Karpas-422 (cell line): Measurements from ENCODE around the gene MAP3K9. TPM values are rescaled to one million over a fixed set of nuclear protein-coding genes. Genes with fewer than 3 reads are reported as not detected.
"Not testable (repeated sequence)": the region's sequence is repeated elsewhere in the genome, so short reads cannot be mapped to it uniquely, and the experiment has no call there.

ENCODE experiments used
- DNase-seq: peaks from one replicate; pipeline ENCODE4 v3.0.0-alpha.2; 2015
- H2AFZ ChIP-seq: fragments of 200-600 bp; sonication (generic); 2 replicates; pipeline ENCODE4 v1.6.1; 2014; ENCODE audit warnings: antibody characterized with exemption, low read length, mixed read lengths
- H3K27ac ChIP-seq: fragments of 200-600 bp; sonication (generic); 2 replicates; pipeline ENCODE4 v1.5.1; 2014; ENCODE audit warnings: mild to moderate bottlenecking, low read length, moderate library complexity
- H3K27me3 ChIP-seq: fragments of 200-600 bp; sonication (generic); 2 replicates; pipeline ENCODE4 v1.6.1; 2014; ENCODE audit warnings: low read length, mixed read lengths
- H3K36me3 ChIP-seq: fragments of 200-600 bp; sonication (generic); 2 replicates; pipeline ENCODE4 v1.6.1; 2014; ENCODE audit warnings: low read length, mixed read lengths; ENCODE audit not compliant: insufficient read depth
- H3K4me1 ChIP-seq: fragments of 200-600 bp; sonication (generic); 2 replicates; pipeline ENCODE4 v1.6.1; 2014; ENCODE audit warnings: mild to moderate bottlenecking, low read length, mixed read lengths
- H3K4me2 ChIP-seq: fragments of 200-600 bp; sonication (generic); 2 replicates; pipeline ENCODE4 v1.6.1; 2014; ENCODE audit warnings: low read length, low read depth, mild to moderate bottlenecking; ENCODE audit not compliant: poor library complexity, severe bottlenecking
- H3K4me3 ChIP-seq: fragments of 200-600 bp; sonication (generic); 2 replicates; pipeline ENCODE4 v1.5.1; 2014; ENCODE audit warnings: mild to moderate bottlenecking, antibody characterized with exemption, low read length, mixed read lengths
- H3K79me2 ChIP-seq: fragments of 200-600 bp; sonication (generic); 2 replicates; pipeline ENCODE4 v1.6.1; 2014; ENCODE audit warnings: mild to moderate bottlenecking, low read length, mixed read lengths
- H3K9ac ChIP-seq: fragments of 200-600 bp; sonication (generic); 2 replicates; pipeline ENCODE4 v1.6.0; 2014; ENCODE audit warnings: low read length
- H3K9me2 ChIP-seq: fragments of 200-600 bp; sonication (generic), shearing (Covaris generic); replicated peaks from 2 replicates; pipeline ENCODE4 v1.6.0; 2014; ENCODE audit warnings: mild to moderate bottlenecking, low read length, moderate library complexity; ENCODE audit not compliant: insufficient read depth
- H3K9me3 ChIP-seq: fragments of 300-700, 200-600 bp; sonication (generic); 2 replicates; pipeline ENCODE4 v1.6.1; 2014; ENCODE audit warnings: low read length, mixed read lengths
- H4K20me1 ChIP-seq: fragments of 200-600 bp; sonication (generic); 2 replicates; pipeline ENCODE4 v1.6.1; 2014; ENCODE audit warnings: mild to moderate bottlenecking, antibody characterized with exemption, low read length, low read depth; ENCODE audit not compliant: insufficient read depth
- total RNA-seq: library from RNA; depleted of rRNA; stranded (reverse); fragments of >200 nt; shearing (Covaris generic); gene quantifications from 2 replicates; pipeline ENCODE4 v1.2.3, GENCODE V29; 2014; ENCODE audit warnings: low replicate concordance; rRNA removed

Gene MAP3K9
- total RNA-seq = 17.1 and 19.4 TPM in 2 replicates

DNA sequence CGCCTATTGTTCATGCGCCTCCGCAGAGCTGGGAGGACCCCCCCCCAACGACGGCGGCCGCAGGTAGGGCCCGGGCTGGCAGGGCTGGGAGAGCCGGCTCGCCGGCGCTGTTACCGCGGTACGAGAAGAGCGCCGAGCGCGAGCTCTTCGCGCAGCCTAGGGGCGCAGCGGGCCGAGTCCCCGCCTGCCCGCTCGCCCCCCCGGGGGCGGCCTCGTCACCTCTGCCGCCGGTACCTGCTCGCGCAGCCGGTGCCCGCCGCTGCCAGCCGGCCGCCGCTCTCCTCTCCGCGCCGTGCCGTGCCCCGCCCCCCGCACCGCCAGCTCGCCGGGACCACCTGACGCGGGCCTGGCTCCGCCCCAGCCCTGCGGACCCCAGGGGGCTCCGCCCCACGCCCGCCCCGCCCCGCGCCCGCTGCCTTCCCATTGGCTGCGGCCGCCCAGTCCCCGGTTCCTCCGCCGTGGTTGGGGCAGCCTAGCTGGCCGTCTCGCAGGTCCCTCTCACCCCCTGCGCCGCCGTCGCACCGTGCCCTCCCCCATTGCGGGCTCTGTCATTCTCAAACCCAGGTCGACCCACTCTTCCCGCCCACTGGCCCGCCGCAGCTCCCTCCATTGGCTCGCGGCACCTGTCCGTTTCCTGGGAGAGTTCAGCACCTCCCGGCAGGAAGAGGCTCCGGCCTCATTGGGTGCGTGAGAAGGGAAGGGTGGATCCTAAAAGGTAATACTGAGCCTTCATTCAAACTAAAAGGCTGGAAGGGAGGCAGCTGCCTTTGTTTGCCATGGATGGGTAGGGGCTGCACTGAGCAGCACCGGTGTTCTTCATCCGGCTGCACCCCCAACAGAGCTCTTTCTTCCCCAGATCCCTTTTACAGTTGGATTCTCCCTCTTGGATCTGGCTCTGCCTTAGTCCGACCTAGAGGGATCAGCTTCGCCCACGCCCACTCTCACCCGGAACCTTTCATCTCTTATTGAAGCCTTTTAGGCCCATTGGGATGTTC is at the start of gene MAP3K9:
Gene MAP3K9, minus strand, starts transcription at position 289 of the 995 bp plus-strand sequence. CDS start 342 bp downstream, outside the sequence.
- Histone ChIP-seq H3K9me2 (no peaks in the 10 kb centered on the region), H3K4me3 (peak within 1 kb of the TSS; percentile 81), H4K20me1 (no peaks in the 10 kb centered on the region), H3K4me1 (peaks cover 49% of the 10 kb centered on the region), H3K27ac (peak within 1 kb of the TSS; percentile 62), H3K4me2 (peak within 1 kb of the TSS; percentile 89), H3K79me2 (peaks cover 39% of the 10 kb centered on the region), H3K36me3 (no peaks in the 10 kb centered on the region; the same call in 1 of the 2 replicates), H3K9ac (peak within 1 kb of the TSS; percentile 80), H2AFZ (peak within 1 kb of the TSS; percentile 89), H3K27me3 (no peaks in the 10 kb centered on the region), H3K9me3 (no peaks in the 10 kb centered on the region)
- DNase-seq = peak; percentile 99

- Histone ChIP-seq H3K9me3 (no peaks in the 10 kb centered on the region), H3K9me2 (0 out of 2 replicates have a peak, but pooled peaks cover 5% of the 10 kb centered on the region)
Measured at GRCh38 chr14:70858641-70859040, 49.3 kb upstream of the MAP3K9 start.

DNA sequence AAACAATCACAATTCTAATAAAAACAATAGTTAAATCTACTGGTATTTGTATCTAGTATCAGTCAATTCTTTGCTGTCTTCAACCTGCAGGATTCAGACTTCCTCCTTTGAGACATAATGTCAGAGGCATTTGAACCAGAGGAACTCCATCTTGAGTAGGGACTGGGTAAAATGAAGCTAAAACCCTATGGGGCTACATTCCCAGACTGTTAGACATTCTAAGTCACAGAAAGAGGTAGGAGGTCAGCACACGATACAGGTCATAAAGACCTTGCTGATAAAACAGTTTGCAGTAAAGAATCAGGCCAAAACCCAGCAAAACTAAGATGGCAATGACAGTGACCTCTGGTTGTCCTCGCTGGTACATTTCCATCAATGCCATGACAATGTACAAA is 48.2 kb upstream of the MAP3K9 start:
- H3K36me3 ChIP-seq = no peaks in the 10 kb centered on the region
- H3K27me3 ChIP-seq = no peaks in the 10 kb centered on the region
- H4K20me1 ChIP-seq = no peaks in the 10 kb centered on the region
- no peaks in the 10 kb centered on the region for H3K9me3 ChIP-seq
- no peaks in the 10 kb centered on the region for H3K4me1 ChIP-seq
- H2AFZ ChIP-seq = no peak overlapping the region
- H3K4me2 ChIP-seq = no peak overlapping the region
- H3K4me3 ChIP-seq = no peak overlapping the region
- 0 out of 2 replicates have a peak, but pooled peaks cover 5% of the 10 kb centered on the region for H3K9me2 ChIP-seq
- H3K27ac ChIP-seq = no peak overlapping the region
- no peaks in the 10 kb centered on the region for H3K79me2 ChIP-seq
- DNase-seq = no peak
- no peak overlapping the region for H3K9ac ChIP-seq

More at GRCh38 chr14:70858641-70859040, 49.3 kb upstream of the MAP3K9 start:
- H3K27ac ChIP-seq = no peak overlapping the region
- no peak overlapping the region for H2AFZ ChIP-seq
- H4K20me1 ChIP-seq = no peaks in the 10 kb centered on the region
- no peak for DNase-seq
- no peak overlapping the region for H3K4me2 ChIP-seq
- H3K27me3 ChIP-seq = no peaks in the 10 kb centered on the region
- no peaks in the 10 kb centered on the region for H3K36me3 ChIP-seq
- no peak overlapping the region for H3K9ac ChIP-seq
- H3K79me2 ChIP-seq = no peaks in the 10 kb centered on the region
- H3K4me3 ChIP-seq = no peak overlapping the region
- H3K4me1 ChIP-seq = no peaks in the 10 kb centered on the region

GRCh38 chr14:70856851-70857495 is 47.7 kb upstream of the MAP3K9 start:
- Histone ChIP-seq H3K4me1 (no peaks in the 10 kb centered on the region), H4K20me1 (no peaks in the 10 kb centered on the region), H3K9ac (no peak overlapping the region), H3K4me2 (no peak overlapping the region), H3K4me3 (no peak overlapping the region), H3K9me3 (no peaks in the 10 kb centered on the region), H2AFZ (no peak overlapping the region), H3K79me2 (no peaks in the 10 kb centered on the region), H3K36me3 (no peaks in the 10 kb centered on the region), H3K27me3 (no peaks in the 10 kb centered on the region), H3K27ac (no peak overlapping the region), H3K9me2 (0 out of 2 replicates have a peak, but pooled peaks cover 5% of the 10 kb centered on the region)
- no peak for DNase-seq

DNA sequence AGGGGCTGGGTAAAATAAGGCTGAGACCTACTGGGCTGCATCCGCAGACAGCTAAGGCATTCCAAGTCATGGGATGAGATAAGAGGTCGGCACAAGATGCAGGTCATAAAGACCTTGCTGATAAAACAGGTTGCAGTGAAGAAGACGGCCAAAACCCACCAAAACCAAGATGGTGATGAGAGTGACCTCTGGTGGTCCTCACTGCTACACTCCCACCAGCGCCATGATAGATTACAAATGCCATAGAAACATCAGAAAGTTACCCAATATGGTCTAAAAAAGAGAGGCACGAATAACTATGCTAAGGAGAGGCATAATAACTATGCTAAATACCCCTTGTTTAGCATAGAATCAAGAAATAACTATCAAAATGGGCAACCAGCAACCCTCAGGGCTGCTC is 46.2 kb upstream of the MAP3K9 start:
- Histone ChIP-seq H3K79me2 (no peaks in the 10 kb centered on the region), H3K36me3 (no peaks in the 10 kb centered on the region)

GRCh38 chr14:70853658-70854057 is 44.3 kb upstream of the MAP3K9 start:
- not testable (repeated sequence) for H3K4me2 ChIP-seq, DNase-seq, H3K79me2 ChIP-seq, H2AFZ ChIP-seq, H3K4me1 ChIP-seq, H3K27me3 ChIP-seq, H3K27ac ChIP-seq, H3K36me3 ChIP-seq, H3K9me2 ChIP-seq, H3K9me3 ChIP-seq, H4K20me1 ChIP-seq, H3K4me3 ChIP-seq, H3K9ac ChIP-seq

More for the DNA sequence above, 46.2 kb upstream of the MAP3K9 start:
- Histone ChIP-seq H3K4me3 (no peak overlapping the region), H4K20me1 (no peaks in the 10 kb centered on the region), H3K9me3 (no peaks in the 10 kb centered on the region), H3K4me2 (no peak overlapping the region), H3K27me3 (no peaks in the 10 kb centered on the region), H3K9me2 (0 out of 2 replicates have a peak, but pooled peaks cover 5% of the 10 kb centered on the region), H2AFZ (no peak overlapping the region), H3K9ac (no peak overlapping the region), H3K27ac (no peak overlapping the region), H3K4me1 (no peaks in the 10 kb centered on the region)
- no peak for DNase-seq

- Histone ChIP-seq H3K4me1 (no peaks in the 10 kb centered on the region), H3K79me2 (no peaks in the 10 kb centered on the region), H4K20me1 (no peaks in the 10 kb centered on the region)
Measured at GRCh38 chr14:70847406-70848090, 38.2 kb upstream of the MAP3K9 start.

More at GRCh38 chr14:70847406-70848090, 38.2 kb upstream of the MAP3K9 start:
- no peaks in the 10 kb centered on the region for H3K36me3 ChIP-seq
- no peaks in the 10 kb centered on the region for H3K27me3 ChIP-seq
- H3K4me3 ChIP-seq = no peak overlapping the region
- H3K9me2 ChIP-seq = no peaks in the 10 kb centered on the region
- H2AFZ ChIP-seq = no peak overlapping the region
- DNase-seq = no peak
- H3K9me3 ChIP-seq = no peaks in the 10 kb centered on the region
- no peak overlapping the region for H3K9ac ChIP-seq
- no peak overlapping the region for H3K4me2 ChIP-seq
- H3K27ac ChIP-seq = no peak overlapping the region
